CD4-positive, CD25-positive, alpha-beta regulatory T cell (primary cell): ENCODE measurements around the gene POLR3G. TPM values are rescaled to one million over a fixed set of nuclear protein-coding genes. Genes with fewer than 3 reads are reported as not detected.

Source experiments
- ATAC-seq, 2 donors: fragments of 150-1000 bp; cut with Tn5 transposase; one replicate each; pipeline ENCODE4 v1.10.0; 2021; ENCODE audit warnings: low read depth in 2 of 2, moderate number of reproducible peaks in 2 of 2, moderate library complexity in 1 of 2
- DNase-seq, 3 donors: peaks; one replicate each; pipeline versions ENCODE4 v3.0.0 to v3.0.0-alpha.2; 2012 to 2022; ENCODE audit warnings: mixed read lengths in 1 of 3
- H3K27ac ChIP-seq: one replicate; pipeline ENCODE4 v1.7.0; 2013; ENCODE audit warnings: mild to moderate bottlenecking, low read length; ENCODE audit not compliant: insufficient read depth, poor library complexity, severe bottlenecking
- H3K27me3 ChIP-seq: one replicate; pipeline ENCODE4 v1.7.0; 2013; ENCODE audit warnings: low read length; ENCODE audit not compliant: control insufficient read depth, insufficient read depth
- H3K36me3 ChIP-seq: one replicate; pipeline ENCODE4 v1.7.0; 2013; ENCODE audit warnings: mild to moderate bottlenecking, low read length, moderate library complexity; ENCODE audit not compliant: control insufficient read depth, insufficient read depth
- H3K4me1 ChIP-seq: 2 replicates; pipeline ENCODE4 v1.7.0; 2013; ENCODE audit warnings: mild to moderate bottlenecking, low read length; ENCODE audit not compliant: insufficient read depth, control insufficient read depth, poor library complexity, severe bottlenecking
- H3K4me3 ChIP-seq: one replicate; pipeline ENCODE4 v1.7.0; 2013; ENCODE audit warnings: low read depth, mild to moderate bottlenecking, low read length, moderate library complexity
- H3K9me3 ChIP-seq, 2 experiments: 1 replicate in 1 of 2; 2 replicates in 1 of 2; pipeline ENCODE4 v1.7.0; 2013; ENCODE audit warnings: low read length in 2 of 2, mild to moderate bottlenecking in 1 of 2, moderate library complexity in 1 of 2; ENCODE audit not compliant: control insufficient read depth in 2 of 2
- H3K27ac Mint-ChIP-seq, 3 donors: one replicate each; pipeline ENCODE4 v1.8.0; 2020 to 2022; ENCODE audit warnings: mild to moderate bottlenecking in 3 of 3, mixed read lengths in 3 of 3, moderate library complexity in 2 of 3
- H3K27me3 Mint-ChIP-seq: one replicate; pipeline ENCODE4 v1.8.0; 2022; ENCODE audit warnings: mild to moderate bottlenecking, mixed read lengths
- H3K36me3 Mint-ChIP-seq: one replicate; pipeline ENCODE4 v1.8.0; 2020; ENCODE audit warnings: mixed read lengths
- H3K4me1 Mint-ChIP-seq, 4 donors: one replicate each; pipeline ENCODE4 v1.8.0; 2020 to 2022; ENCODE audit warnings: mixed read lengths in 4 of 4, mild to moderate bottlenecking in 1 of 4
- H3K4me3 Mint-ChIP-seq, 4 donors: one replicate each; pipeline ENCODE4 v1.8.0; 2020 to 2022; ENCODE audit warnings: mild to moderate bottlenecking in 4 of 4, mixed read lengths in 4 of 4, moderate library complexity in 3 of 4
- H3K9me3 Mint-ChIP-seq, 7 donors: one replicate each; pipeline ENCODE4 v1.8.0; 2020 to 2022; ENCODE audit warnings: mixed read lengths in 7 of 7, mild to moderate bottlenecking in 3 of 7, moderate library complexity in 2 of 7
- polyA plus RNA-seq, 4 donors: library from polyadenylated mRNA; unstranded; fragments of 300-500 nt; fragmentation: Illumina TruSeq; gene quantifications; one replicate each; pipeline ENCODE4 v1.2.3, GENCODE V29; 2021
- total RNA-seq: library from RNA; stranded (reverse); gene quantifications from one replicate; pipeline ENCODE4 v1.2.3, GENCODE V29; 2022

The POLR3G gene, protein sequence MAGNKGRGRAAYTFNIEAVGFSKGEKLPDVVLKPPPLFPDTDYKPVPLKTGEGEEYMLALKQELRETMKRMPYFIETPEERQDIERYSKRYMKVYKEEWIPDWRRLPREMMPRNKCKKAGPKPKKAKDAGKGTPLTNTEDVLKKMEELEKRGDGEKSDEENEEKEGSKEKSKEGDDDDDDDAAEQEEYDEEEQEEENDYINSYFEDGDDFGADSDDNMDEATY
- total RNA-seq (0.91 TPM), polyA plus RNA-seq (1 to 10 TPM; 1.2 to 1.9 (median 1.5) TPM)

DNA sequence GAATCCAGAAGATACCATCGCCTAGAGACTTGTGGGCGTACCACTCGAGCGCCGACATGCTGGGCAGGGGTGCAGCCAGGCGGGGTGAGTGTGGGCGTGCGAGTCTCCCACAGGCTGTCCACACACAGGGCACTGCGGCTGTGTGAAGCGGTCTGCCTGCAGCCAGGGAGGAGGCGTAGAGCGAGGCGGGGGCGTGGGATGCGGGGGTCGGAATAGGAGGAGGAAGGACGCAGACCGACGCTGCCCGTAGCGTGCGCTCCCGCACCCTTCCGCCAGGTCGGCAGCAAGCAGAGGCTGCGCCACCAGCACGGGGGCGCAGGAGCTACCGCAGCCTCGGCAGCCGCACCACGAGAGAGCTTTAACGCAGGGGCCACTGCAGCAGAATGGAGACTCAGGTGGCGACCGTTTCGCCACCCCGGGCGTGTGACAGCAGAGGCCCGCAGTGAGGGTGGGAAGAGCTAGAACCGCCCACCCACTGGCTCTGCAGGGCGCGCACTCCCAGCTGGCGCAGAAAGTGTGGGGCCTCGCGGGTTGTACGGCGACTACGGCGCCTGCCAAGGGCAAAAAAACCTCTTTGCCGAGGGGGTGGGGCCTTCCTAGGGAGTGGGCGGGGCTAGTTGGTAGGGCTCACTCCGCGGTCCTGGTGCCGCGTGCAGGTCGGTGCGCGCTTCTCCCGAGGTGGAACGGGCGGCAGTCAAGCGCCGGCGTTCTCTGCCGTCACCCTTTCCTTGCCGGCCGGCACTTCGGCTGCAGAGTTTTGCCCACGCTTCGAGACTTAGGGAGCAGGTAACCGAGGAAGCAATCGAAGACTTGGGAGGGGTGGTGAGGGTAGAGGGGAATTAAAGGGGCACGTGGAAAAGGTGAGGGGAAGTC lies at the start of gene POLR3G, which contains the start of gene MBLAC2:
Gene POLR3G (plus strand): TSS at position 630 of the 873 bp plus-strand sequence. CDS start 10,704 bp downstream, outside the sequence.
Gene MBLAC2 (minus strand): TSS at position 537 of the 873 bp plus-strand sequence. CDS start 479 bp downstream, at position 58.
- peak within 1 kb of the TSS; percentile 94 to 96 (median 96) for H3K27ac Mint-ChIP-seq
- peaks cover 11 to 44% (median 28%) of the 10 kb centered on the region in 4 donors for H3K4me1 Mint-ChIP-seq
- peak within 1 kb of the TSS; percentile 88 for H3K4me3 ChIP-seq
- no peaks in the 10 kb centered on the region for H3K27me3 ChIP-seq
- ATAC-seq (peak; percentile 89 to 92), DNase-seq (peak; percentile 86 to 95 (median 91))
- H3K27ac ChIP-seq = peak within 1 kb of the TSS; percentile 77
- peak within 1 kb of the TSS; percentile 97 to 100 (median 98) for H3K4me3 Mint-ChIP-seq
- H3K36me3 ChIP-seq = peaks cover 7% of the 10 kb centered on the region
- H3K27me3 Mint-ChIP-seq = no peaks in the 10 kb centered on the region
- peaks cover 24% of the 10 kb centered on the region for H3K4me1 ChIP-seq
- H3K9me3 ChIP-seq = no peaks in the 10 kb centered on the region
- H3K36me3 Mint-ChIP-seq = peaks cover 18% of the 10 kb centered on the region
- H3K9me3 Mint-ChIP-seq = peaks cover 0 to 4% (median 0%) of the 10 kb centered on the region in 7 donors

DNA sequence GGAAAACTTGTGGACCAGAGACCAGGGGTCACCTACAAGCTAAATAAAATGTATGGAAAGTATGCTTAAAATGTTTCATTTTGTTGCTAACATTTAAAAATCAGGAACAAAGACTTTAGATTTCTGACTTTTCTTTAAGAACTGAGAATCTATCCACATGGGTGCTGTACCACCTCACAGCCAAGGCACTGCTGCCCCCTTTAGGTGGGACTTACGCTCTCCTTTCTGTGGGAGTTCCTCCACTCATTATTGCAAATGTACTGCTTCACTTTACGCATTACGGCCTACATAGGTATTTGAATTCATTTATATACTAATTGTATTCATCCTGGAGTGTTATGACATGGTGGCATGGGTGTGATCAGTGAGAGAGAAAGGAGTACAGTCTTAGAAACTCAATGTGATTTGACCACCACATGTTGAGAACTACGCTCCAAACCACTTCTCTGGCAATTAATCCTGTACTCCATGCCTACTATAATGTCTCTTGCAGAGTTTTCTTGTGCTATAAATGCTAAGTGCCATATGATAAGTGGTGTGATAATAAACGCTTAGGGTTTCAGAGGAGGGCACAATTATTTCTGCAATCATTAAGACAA lies 40.4 kb upstream of the POLR3G start:
- Mint-ChIP-seq H3K27me3 (peaks cover 18% of the 10 kb centered on the region), H3K4me3 (no peak overlapping the region), H3K4me1 (no peaks in the 10 kb centered on the region), H3K9me3 (no peaks in the 10 kb centered on the region), H3K27ac (no peak overlapping the region), H3K36me3 (no peaks in the 10 kb centered on the region)
- ATAC-seq (peak in 1 of 2 donors; percentile 58), DNase-seq (peak; percentile 23 to 54 (median 25))
- Histone ChIP-seq H3K36me3 (no peaks in the 10 kb centered on the region), H3K4me3 (no peak overlapping the region), H3K27ac (no peak overlapping the region), H3K4me1 (no peaks in the 10 kb centered on the region), H3K9me3 (no peaks in the 10 kb centered on the region), H3K27me3 (peaks cover 2% of the 10 kb centered on the region)

DNA sequence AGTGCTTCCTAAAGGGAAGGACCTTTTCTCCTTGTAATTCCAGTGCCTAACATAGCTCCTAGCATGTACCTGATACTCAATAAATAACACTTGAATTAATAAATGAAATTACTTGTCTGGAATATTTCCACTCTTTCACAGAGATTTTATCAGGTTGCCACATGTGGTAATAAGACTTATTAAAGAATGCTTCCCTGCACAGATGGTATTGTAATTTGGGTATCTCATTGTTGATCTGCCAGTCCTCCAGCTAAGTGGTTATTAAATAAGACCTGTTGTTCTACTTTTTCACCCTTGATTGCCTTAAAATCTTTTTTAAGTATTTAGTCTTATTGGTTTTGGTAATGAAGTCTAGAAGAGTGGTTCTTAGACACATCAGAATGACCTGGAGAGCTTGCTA lies 37.0 kb upstream of the POLR3G start:
- no peak for ATAC-seq
- Histone ChIP-seq H3K9me3 (no peaks in the 10 kb centered on the region), H3K27ac (no peak overlapping the region)

DNA sequence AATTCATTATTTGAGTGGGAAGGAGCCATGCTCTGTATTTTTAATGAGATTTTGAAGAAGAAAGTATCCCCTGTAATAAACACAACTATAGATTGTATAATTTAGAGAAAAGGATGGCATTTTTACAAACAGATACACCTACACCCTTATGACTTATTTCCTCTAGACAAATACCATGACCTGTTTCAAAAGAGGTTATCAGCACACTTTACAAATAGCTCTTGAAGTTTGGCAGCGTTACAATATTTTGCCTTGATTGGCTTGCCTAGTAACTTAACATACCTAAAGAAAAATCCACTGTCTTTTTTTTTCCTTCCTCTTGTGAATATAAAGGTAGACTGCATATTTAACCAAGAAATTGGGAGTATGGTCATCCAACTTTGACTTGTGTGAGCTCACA lies 36.6 kb upstream of the POLR3G start:
- H3K4me3 Mint-ChIP-seq = no peak overlapping the region
- no peak overlapping the region for H3K27ac Mint-ChIP-seq
- peaks cover 18% of the 10 kb centered on the region for H3K27me3 Mint-ChIP-seq
- no peaks in the 10 kb centered on the region for H3K9me3 Mint-ChIP-seq
- Histone ChIP-seq H3K9me3 (no peaks in the 10 kb centered on the region), H3K27me3 (no peaks in the 10 kb centered on the region), H3K4me3 (no peak overlapping the region), H3K27ac (no peak overlapping the region), H3K4me1 (peaks cover 5% of the 10 kb centered on the region), H3K36me3 (no peaks in the 10 kb centered on the region)
- no peaks in the 10 kb centered on the region for H3K36me3 Mint-ChIP-seq
- no peak for ATAC-seq
- DNase-seq = no peak
- H3K4me1 Mint-ChIP-seq = peaks cover 4 to 12% (median 9%) of the 10 kb centered on the region in 4 donors

More for the DNA sequence above, 37.0 kb upstream of the POLR3G start:
- DNase-seq = no peak
- Mint-ChIP-seq H3K27ac (no peak overlapping the region), H3K36me3 (no peaks in the 10 kb centered on the region), H3K27me3 (peaks cover 18% of the 10 kb centered on the region), H3K9me3 (no peaks in the 10 kb centered on the region), H3K4me3 (no peak overlapping the region), H3K4me1 (peaks cover 4 to 12% (median 9%) of the 10 kb centered on the region in 4 donors)
- Histone ChIP-seq H3K36me3 (no peaks in the 10 kb centered on the region), H3K4me1 (peaks cover 5% of the 10 kb centered on the region), H3K4me3 (no peak overlapping the region), H3K27me3 (no peaks in the 10 kb centered on the region)

DNA sequence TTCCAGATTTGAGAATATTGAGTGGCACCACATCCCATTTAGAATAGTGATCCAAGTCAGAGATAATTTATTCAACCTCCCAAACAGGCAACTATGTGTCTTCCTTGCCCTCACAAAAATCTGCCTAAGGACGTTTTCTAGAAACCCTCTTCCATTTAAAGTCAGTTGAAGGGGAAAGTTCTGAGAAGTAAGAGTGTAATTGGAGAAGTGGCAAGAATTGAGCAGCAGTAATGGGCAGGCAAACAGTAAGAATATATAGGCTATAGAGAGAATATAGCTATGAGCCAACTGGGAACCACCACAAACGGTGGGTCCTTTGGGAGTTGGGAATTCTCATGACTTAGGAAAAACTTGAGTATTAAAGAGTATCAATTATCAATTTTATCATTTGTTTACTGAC lies 34.0 kb upstream of the POLR3G start:
- peaks cover 5% of the 10 kb centered on the region for H3K4me1 ChIP-seq
- Mint-ChIP-seq H3K4me1 (peaks cover 4 to 12% (median 9%) of the 10 kb centered on the region in 4 donors), H3K36me3 (no peaks in the 10 kb centered on the region), H3K4me3 (peak overlapping the region in 1 of 4 donors; percentile 83), H3K27ac (no peak overlapping the region), H3K9me3 (no peaks in the 10 kb centered on the region), H3K27me3 (peaks cover 25% of the 10 kb centered on the region)
- no peaks in the 10 kb centered on the region for H3K9me3 ChIP-seq
- H3K27me3 ChIP-seq = no peaks in the 10 kb centered on the region
- H3K36me3 ChIP-seq = no peaks in the 10 kb centered on the region
- H3K4me3 ChIP-seq = no peak overlapping the region
- DNase-seq (no peak), ATAC-seq (no peak)
- H3K27ac ChIP-seq = no peak overlapping the region

DNA sequence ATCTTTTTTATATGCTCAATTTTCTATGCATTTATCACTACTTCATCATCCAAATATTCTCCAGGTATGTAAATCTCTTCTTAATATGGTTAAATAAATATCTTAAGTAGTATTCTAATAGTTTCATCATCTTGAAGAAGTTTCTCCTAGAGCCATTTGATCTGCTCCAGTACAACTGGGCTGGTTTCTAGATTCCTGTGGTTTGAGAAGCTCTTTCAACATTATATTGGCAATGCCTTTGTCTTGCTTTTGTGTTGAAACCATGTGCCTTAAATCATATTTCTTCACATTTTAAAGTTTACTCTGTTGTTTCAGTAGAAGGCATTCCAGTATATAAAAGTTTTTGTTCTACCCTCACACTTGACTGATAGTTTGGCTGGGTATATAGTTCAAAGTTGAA lies 27.7 kb upstream of the POLR3G start:
- Mint-ChIP-seq H3K4me3 (no peak overlapping the region), H3K9me3 (no peaks in the 10 kb centered on the region), H3K27ac (no peak overlapping the region), H3K27me3 (peaks cover 17% of the 10 kb centered on the region), H3K4me1 (no peaks in the 10 kb centered on the region), H3K36me3 (no peaks in the 10 kb centered on the region)
- DNase-seq (no peak), ATAC-seq (no peak)
- Histone ChIP-seq H3K9me3 (no peaks in the 10 kb centered on the region), H3K27me3 (no peaks in the 10 kb centered on the region), H3K27ac (no peak overlapping the region), H3K4me3 (no peak overlapping the region), H3K4me1 (no peaks in the 10 kb centered on the region), H3K36me3 (no peaks in the 10 kb centered on the region)

DNA sequence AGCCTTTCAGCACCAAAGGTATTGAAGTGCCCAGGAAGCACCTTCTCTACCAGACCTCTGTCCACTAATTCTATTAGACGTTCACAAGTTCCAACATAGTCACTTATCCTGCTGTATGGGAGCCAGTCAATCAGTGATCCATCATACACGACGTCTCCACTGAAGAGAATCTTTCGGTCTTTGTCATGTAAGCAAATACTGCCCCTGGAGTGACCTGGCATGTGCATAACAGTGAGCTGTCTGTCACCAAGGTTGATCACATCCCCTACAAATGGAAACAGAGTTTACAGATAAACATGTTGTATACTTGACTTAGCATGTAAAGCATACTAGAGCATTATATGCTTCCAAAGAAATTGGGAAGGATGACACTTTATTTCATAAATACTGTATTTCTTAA lies 13.4 kb upstream of the POLR3G start:
- H3K27me3 Mint-ChIP-seq = no peaks in the 10 kb centered on the region

More for the DNA sequence above, 13.4 kb upstream of the POLR3G start:
- Histone ChIP-seq H3K4me3 (no peak overlapping the region), H3K36me3 (peaks cover 9% of the 10 kb centered on the region), H3K4me1 (no peaks in the 10 kb centered on the region), H3K9me3 (no peaks in the 10 kb centered on the region), H3K27ac (no peak overlapping the region), H3K27me3 (no peaks in the 10 kb centered on the region)
- Mint-ChIP-seq H3K4me3 (no peak overlapping the region), H3K27ac (no peak overlapping the region), H3K36me3 (peaks cover 27% of the 10 kb centered on the region), H3K4me1 (peaks cover 8 to 14% (median 12%) of the 10 kb centered on the region in 4 donors), H3K9me3 (peaks cover 0 to under 1% (median 0%) of the 10 kb centered on the region in 7 donors)
- DNase-seq = no peak
- ATAC-seq = no peak
